ENCODE data around the gene PRKCA.

DNA sequence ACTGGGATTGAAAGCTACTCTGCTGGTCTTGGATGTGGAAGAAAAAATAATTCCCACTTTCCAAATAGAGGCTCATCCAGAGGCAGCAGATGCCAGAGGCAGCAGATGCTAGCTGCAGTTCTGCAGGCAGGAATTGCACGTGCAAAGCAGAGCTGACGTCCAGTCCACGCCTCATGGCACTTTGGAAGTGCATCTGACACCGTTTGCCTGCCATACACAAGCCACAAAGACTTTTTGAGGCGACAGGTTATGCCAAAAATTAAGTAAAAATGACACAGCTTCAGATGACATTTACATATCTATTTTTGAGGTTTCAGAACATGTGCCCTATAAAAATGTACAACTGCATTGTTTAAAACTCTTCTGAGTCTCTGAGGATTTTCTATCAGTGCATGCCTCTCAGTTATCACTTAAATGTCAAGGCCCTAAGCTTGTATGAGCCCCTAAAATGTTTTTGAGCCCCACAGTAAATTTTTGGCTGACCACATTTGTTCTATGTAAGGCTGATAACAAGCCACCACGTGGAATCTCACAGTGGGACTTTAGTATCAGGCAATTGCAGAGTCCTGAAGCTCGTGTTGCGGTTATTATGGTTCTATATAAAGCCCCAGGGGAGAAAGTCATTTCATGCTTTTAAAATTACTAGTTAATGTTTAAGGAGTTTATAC is 239.2 kb downstream of the PRKCA start:
- TF ChIP-seq, protein P1, sequence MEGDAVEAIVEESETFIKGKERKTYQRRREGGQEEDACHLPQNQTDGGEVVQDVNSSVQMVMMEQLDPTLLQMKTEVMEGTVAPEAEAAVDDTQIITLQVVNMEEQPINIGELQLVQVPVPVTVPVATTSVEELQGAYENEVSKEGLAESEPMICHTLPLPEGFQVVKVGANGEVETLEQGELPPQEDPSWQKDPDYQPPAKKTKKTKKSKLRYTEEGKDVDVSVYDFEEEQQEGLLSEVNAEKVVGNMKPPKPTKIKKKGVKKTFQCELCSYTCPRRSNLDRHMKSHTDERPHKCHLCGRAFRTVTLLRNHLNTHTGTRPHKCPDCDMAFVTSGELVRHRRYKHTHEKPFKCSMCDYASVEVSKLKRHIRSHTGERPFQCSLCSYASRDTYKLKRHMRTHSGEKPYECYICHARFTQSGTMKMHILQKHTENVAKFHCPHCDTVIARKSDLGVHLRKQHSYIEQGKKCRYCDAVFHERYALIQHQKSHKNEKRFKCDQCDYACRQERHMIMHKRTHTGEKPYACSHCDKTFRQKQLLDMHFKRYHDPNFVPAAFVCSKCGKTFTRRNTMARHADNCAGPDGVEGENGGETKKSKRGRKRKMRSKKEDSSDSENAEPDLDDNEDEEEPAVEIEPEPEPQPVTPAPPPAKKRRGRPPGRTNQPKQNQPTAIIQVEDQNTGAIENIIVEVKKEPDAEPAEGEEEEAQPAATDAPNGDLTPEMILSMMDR (IDR thresholded peaks at IDR 0.05) = no peak
- no peak for TF ChIP-seq ZFX (IDR thresholded peaks at IDR 0.05; ENCODE audit: borderline replicate concordance)
